HPDE6-E6E7 (cell line): ENCODE data around the gene WDR87.
"Not testable (repeated sequence)": the region's sequence is repeated elsewhere in the genome, so short reads cannot be mapped to it uniquely, and the experiment has no call there.

ENCODE experiments used
- DNase-seq: peaks from one replicate; pipeline ENCODE4 v3.0.0; 2011; ENCODE audit warnings: missing footprints; ENCODE audit errors: extremely low spot score

WDR87 gene

DNA sequence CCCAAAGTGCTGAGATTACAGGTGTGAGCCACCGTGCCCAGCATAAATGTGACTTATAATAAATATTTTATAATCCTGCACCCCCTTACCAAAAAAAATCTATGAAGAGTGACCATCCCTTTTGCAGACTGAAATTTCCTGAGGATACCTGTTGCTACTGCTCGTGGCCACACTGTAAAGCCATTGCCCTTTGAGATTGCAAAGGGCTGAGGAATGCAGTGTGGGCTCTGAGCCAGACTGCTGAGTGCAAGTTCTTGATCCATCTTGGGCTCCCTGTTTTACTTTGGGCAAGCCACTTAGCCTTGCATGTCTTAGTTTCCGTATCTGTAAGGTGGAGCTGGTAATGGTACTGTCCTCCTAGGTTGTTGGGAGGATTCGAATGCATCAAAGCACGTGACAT lies 24.0 kb upstream of the WDR87 start:
- DNase-seq, result no peak

DNA sequence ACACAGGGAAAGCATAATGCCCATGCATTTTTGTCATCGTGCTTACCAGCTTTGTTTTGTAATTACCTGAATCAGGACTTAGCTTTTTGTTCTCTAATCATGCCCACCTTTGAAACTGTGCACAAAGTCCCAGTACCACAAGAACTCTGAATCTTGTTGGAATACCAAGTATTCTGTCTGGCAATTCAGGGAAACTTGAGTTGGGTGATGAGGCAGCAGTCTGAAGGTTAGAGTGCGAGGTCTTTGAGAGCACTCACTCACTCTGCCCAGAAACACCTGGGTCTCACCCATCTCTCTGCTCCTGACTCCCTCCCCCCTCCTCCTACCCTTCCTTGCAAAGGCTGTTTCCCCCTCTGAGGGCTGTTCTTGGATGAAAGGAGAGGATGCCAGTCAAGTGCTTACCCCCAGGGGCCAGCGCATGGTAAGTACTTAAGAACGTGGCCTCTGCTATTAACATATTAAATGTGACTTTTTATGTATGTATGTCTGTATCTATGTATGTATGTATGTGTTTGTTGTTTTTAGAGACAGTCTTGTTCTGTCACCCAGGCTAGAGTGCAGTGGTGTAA lies 23.0 kb upstream of the WDR87 start:
- DNase-seq, result no peak

DNA sequence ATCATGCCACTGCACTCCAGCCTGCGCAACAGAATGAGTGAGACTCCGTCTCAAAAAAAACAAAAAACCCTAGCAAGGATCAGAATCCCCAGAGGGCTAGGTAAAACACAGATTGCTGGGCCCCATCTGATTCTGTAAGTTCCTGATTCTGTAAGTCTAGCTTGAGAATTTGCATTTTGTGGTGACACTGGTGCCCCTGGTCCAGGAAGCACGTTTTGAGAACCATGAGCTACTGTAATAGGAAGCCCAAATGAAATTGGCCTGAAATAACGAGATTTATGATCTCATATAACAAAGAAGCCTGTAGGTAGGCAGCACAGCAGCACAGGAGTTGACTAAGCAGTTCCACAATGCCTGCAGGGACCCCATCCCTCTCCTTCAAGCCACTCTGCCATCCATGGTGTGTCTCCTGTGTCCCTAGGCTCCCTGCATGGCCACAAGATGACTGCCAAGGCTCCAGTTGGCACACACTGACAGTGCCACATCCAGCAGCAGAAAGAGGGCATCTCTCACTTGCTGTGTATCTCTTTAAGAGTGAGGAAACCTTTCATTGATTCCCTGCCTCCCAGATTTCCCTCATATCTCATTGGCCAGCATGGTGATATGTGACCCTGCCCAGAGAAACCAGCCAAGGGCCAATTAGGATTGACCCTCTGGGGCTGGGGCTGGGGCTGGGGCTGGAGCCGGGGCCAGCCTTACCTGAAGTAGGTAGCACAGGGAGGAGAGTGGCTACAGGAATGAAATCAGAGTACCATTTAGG lies 22.3 kb upstream of the WDR87 start:
- no peak for DNase-seq

DNA sequence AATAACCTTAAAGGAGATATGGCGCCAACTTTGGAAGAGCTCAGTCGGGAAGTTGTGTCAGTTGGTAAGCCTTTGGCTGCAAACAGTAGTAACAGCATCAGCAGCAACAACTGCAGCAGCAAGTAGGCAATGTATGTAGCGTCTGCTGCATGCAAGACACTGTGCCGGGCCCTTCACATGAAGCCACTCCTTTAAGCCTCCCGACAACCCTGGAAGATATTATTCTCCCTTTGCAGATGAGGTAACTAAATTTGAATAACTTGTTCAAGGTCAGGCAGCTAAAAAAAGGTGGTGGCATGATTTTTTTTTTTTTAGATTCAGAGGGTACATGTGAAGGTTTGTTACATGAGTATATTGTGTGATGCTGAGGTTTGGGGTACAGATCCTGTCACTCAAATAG lies 20.3 kb upstream of the WDR87 start:
- DNase-seq, result no peak

DNA sequence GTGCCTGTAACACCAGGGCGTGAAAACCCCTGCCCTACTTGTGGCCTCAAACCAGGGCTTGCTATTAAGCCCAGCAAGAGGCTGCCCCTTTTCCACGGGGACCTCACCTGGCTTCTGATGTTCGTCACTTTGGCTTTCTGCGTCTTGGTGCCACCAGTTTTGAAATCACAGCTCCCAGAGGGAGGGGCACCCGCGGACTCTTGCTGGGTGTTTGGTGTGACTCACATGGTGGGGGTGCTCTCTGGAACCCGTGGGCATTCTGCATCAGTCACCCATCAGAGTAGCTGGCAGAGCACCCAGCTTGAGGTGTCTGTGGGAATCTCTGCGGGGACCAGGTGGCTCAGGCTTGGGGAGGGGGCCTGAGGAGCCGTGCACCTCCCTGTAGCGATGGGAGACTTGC lies 19.9 kb upstream of the WDR87 start:
- DNase-seq, result no peak

DNA sequence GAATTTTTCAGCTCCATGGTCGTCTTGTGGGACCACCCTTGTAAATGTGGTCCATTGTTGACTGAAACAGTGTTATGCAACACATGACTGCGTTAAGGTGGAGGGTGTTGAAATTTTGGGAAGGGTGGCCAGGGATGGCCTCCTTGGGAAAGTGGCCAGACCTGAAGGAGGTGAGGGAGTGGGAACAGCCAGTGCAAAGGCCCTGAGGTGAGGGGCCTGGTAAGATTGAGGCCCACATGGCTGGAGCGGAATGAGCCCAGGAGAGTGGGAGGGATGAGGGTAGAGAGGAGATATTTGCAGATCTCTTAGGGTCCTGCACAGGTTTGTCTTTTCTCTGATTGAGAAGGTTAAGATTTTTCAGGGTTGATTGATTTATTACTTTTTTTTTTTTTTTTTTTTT lies 18.8 kb upstream of the WDR87 start:
- DNase-seq, result no peak

DNA sequence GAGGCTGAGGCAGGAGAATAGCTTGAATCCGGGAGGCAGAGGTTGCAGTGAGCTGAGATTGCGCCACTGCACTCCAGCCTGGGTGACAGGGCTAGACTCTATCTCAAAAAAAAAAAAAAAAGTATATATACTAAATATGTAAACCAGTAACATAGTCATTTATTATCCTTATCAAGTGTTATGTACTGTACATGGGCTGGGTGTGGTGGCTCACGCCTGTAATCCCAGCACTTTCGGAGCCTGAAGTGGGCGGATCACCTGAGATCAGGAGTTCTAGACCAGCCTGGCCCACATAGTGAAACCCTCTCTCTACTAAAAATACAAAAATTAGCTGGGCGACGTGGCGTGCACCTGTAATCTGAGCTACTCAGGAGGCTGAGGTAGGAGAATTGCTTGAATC lies 18.2 kb upstream of the WDR87 start:
- DNase-seq, result not testable (repeated sequence)

DNA sequence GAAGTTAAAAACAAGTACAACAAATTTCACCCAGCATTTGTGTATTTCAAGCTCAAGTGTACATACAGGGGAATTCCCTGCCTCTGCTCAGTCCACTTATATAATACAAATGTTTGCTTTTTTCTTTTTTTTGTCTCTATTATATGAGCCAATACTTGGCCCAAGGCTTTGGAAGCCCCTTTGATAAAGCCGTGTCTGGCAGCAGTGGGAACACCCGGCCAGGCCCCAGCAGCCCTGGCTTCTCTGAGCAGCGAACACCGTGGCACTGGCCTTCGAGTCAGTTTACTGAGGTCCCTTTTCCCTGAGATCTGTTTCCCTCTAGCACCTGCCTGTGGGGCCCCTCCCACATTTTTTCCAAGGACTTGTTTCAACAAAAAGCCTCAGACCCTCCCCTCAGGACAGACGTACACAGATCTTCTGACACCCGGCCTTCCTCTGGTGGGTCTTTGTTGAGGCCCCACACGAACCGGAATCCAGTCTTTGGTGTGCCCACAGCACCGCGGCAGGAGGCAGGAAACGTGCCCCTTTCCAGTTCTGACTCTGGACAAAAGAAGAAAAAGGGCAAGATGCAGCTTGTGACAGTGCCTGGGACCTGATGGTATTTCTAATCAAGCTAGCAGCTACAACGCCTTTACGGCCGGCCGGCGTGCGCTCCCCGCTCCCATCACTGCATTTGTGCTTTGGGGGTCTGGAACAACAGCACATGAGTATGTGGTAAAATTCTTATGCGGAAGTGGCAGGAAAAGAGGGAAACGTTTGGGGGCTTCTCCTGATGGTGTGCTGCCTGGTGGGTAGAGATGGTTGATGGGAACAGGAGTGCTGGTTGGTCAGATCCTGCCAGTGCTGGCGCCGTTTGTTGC lies 14.4 kb upstream of the WDR87 start:
- DNase-seq, result no peak

DNA sequence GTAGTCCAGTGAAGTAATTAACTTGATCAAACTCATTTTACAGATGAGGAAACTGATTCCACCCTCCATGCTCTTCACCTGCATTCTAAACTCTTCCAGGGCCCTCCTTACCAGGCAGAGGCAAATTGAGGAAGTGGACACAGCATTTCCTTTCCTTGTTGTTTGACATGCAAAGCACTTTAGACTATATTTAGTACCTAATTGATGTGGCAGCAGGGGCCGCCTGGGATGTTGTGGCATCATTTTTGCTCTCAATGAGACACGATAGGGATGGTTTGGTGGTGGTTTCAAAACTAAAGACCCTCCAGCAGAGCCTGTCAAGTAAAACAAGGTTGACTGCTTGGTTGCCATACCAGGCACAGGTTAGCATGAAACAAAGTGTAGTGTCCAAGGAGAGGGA lies 8.5 kb upstream of the WDR87 start:
- no peak for DNase-seq

DNA sequence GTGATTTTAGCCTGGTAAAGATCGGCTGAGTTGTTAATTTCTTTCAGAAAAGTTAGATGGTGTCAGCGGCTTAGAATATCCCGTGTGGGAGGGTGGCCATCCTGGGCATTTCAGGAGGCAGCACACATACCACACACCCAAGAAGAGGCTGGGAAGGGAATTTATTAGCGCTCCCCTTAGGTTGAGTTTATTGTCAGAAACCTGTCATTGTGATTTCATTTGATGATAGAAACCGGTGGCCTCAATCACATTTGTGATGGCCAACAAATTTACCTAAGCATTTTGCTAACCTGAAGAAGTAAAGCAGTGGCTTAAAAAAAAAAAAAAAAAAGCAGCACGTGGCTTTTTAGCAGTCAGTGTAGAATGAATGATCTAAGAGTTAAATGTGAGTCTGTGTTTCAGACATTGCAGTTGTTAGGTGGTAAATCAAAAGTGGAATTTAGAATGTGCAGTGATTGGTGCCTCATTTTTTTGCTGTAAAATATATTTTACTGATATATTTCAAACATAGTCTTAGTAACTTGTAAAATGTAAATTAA lies 3.3 kb upstream of the WDR87 start:
- no peak for DNase-seq

DNA sequence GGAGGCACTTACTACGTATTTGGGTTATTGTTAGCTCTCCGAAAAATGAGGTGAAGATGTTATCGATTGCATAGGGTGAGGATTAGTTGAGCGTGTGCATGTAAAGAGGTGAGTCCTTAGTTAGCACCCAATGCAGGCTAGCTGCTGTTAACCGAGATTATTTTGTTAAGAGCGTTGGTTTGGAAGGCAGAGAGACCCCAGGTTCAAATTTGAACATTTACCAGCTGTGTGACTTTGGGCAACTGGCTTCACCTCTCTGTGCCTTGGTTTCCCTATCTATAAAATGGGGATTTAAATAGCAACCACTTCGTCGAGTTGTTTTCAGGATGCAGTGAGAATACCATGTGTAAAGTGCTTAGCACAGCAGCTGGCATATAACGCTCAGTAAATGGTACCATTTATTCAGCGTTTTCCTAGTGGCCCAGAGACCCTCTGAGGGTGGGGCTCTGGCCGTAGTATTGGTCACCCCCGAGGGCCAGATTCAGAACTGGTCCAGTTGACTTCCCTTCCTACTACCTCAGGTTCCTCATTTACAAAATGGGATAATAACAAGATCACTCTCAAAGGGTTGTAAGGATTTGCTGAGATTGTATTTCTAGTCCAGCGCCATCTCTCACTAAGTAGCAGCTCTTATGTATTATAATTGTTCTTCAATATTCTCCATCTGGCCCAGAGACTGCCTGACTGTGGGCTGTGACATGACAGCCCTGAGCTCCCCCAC lies 1.5 kb upstream of the WDR87 start:
- no peak for DNase-seq

DNA sequence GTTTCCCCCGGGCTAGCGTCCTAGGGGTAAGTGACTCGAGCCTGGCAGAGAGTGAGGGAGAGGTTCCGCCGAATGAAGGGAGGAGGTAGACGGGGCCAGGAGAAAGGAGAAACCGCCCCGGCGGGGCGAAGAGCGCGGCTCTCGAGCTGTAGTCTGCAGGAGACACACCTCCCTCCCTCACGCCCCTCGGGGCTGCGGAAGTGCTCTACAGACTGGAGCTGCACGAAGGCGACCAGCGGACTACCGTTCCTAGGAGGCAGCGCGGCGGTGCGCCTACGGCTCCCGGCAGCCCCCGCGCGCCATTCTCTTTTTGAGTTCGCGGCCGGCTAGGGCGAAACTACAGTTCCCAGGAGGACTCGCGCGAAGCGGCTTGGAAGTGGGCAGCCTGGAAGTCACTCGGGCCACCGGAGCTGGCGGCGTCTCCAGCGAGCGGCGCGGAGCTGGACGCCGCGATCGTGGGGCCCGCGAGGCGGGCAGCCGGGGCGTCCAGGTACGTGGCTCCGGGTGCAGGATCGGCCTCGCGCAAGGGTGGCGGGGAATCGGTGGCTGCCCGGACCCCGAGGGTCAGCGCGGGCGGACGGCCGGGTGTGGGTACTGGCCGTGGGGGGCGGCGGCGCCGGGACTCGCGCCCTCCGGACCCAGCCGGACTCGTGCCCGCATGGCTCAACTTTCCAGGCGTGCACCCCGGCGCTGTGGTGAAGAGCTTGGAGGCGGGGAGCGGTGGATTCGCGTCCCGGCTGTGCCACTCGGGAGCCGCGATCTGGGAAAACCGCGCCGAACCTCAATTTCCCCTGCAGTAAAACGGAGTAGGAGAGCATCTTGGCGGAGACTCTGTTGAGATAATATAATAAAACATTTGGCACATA lies 708 bp upstream of the WDR87 start, which contains the start of gene SIPA1L3:
Gene SIPA1L3 (plus strand): TSS at position 340 of the 866 bp plus-strand sequence. CDS start 174,358 bp downstream, outside the sequence.
- DNase-seq, result peak; percentile 87

DNA sequence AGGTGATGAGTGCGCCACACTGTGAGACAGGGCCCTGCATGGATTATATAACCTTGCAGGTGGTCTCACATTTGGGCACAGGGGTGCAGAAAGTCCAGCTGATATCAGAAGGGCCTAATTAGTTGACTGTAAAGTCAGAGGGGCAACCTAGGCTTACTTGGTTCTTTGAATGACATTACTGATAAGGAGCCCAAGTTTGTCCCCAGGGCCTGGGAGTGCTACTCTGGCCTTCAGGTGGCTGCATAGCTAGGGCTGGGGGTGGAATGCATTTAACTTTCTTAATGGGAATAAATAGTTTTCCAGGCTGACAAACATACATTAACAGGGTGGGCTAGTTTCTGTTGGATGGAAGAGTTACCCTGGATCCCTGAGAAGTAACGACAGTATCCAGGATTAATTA lies 3.3 kb downstream of the WDR87 start:
- DNase-seq, result no peak

DNA sequence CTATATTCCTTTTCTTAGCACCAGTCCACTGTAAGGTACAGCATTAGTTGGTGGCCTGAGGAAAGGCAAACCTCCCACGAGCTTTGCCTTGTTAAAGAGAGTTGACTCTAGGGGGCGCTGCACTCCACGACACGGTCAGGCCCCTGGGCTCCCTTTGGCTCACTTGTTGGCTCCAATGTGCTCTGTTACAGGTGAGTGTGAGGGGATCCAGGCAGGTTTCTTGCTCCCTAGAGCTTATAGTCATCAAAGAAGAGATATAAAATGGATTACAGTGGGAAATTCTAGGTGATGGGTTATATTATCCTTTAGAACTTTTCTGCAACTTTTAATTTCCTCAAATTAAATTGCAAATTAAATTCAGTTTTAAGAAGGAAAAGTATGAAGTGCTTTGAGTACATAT lies 3.7 kb downstream of the WDR87 start:
- peak; percentile 69 for DNase-seq

DNA sequence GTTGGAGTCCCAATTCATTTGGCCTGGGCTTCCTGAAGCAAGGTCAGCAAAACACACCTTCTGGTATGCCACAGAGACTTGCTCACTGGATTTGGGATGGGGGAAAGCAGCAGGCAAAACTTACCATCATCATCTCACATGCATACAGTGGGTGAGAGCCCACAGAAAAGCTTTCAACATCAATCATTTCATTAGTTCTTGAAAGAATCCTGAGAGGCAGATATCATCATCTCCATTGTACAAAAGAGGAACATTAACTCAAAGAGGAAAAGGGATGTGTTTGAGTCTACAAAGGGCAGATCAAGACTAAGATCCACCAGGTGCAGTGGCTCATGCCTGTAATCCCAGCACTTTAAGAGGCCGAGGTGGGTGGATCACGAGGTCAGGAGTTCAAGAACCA lies 6.4 kb downstream of the WDR87 start:
- no peak for DNase-seq

DNA sequence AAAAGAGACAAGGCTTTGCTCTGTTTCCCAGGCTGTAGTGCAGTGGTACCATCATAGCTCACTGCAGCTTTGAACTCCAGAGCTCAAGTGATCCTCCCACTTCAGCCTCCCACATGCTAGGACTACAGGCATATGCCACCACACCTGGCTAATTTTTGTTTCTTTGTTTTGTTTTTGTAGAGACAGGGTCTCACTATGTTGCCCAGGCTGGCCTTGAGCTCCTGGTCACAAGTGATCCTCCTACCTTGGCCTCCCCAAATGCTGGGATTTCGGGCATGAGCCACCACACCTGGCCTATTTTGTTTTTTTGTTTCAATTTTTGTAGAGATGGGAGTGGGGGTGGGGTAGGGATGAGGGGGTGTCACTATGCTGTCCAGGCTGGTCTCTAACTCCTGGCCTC lies 6.9 kb downstream of the WDR87 start:
- DNase-seq, result no peak

DNA sequence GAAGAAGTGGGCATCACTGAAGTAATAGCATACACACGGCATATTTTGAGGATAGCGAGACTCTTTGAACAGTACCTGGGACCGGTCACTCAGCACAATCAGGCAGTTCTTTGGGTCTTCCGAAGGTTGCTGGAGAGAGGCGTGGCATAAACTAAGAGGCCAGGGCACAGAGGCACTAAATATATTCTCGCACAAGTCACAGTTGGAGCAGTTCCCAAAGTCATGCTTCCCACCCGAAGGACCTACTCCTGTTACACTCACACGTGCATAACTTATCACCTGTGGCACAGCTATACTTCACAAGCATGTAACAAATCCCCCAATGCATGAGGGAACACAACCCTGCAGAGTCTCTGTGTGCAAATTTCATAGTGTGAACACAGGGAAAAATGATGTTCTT lies 10.2 kb downstream of the WDR87 start:
- no peak for DNase-seq

DNA sequence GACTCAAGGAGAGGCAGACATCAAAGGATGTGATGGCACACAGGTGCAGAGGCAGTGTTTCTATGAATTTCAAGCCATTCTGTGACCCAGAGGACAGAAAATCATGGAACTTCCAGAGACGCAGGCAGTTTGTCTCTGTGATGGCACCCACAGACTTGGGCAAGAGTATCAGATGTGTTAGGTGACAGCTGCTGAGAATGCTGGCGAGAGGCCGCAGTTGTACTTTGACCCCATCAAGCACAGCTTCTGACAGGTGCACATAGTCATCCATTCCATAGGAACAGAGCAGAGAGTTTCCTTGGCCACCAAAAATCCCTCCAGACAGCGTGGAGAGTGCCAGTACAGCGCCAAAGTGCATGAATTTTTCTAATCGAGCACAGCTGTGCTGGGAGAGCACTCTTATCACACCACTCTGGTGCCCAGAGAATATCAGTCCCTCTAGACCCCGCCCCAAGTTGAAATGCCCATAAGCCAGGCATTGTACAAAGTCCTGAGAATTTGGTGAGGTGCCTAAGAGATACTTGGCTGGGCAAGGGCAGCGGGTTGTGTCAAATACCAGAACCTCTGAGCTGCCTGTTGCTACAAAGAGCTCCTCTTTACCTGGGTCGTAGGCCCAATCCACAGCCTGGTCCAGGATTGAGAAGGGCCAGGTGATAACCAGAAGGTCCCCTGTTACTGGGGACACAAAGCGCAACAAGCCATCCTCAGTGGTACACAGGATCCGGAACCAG lies 12.4 kb downstream of the WDR87 start:
- DNase-seq, result no peak

DNA sequence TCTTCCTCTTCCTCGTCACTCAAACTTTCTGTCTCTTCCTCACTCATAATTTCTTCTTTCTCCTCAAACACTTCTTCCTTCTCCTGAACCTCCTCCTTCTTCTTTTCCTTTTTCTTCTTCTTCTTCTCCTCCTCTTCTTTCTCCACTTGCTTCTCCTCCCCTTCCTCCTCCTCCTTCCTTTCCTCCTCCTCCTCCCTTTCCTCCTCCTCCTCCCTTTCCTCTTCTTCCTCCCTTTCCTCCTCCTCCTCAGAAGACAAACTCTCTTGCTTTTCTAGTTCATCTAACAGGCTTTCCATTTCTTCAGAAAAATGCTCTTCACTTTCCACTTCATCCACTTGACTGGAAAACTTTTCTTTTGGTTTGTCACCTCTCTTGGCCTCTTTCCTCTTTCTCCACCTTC lies 19.8 kb downstream of the WDR87 start:
- no peak for DNase-seq

DNA sequence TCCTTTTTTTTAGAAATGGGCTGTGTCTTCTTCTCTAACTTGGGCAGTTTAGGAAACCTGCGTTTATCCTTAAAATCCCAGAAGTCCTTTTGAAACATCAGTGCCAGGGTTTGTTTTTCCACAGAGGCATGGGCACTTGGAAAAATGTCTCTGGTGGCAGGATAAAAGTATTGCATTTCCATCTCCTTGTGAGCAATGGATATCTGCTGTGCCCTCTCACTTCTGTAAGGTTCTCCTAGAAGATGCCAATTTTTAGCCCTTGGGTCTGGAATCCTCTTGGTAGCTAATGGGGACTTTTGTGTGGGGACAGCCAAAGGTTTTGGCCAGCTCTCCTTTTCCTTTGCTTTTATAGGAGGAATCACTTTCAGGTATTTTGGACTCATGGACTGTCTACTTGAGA lies 21.0 kb downstream of the WDR87 start:
- no peak for DNase-seq
